Lower leg skin (tissue), 4 donors: Measurements from ENCODE around the gene OMP. TPM values are rescaled to one million over a fixed set of nuclear protein-coding genes. Genes with fewer than 3 reads are reported as not detected.

Source experiments
- DNase-seq, 2 donors: peaks; one replicate each; pipeline ENCODE4 v3.0.0-alpha.2; 2019; ENCODE audit warnings: low spot score in 2 of 2
- H3K4me3 ChIP-seq: fragments of 200-600 bp; sonication (generic); 2 replicates; pipeline ENCODE4 v1.5.1; 2017; ENCODE audit warnings: mild to moderate bottlenecking, low read depth; ENCODE audit not compliant: poor library complexity, severe bottlenecking
- POLR2A ChIP-seq, 2 donors: fragments of 450-650 bp; IDR thresholded peaks; one replicate each; pipeline ENCODE4 v1.6.1; 2016 to 2017; ENCODE audit warnings: antibody characterized with exemption in 2 of 2, mild to moderate bottlenecking in 1 of 2, moderate library complexity in 1 of 2
- WGBS, 2 donors: methylation state at CpG; one replicate each; pipeline ENCODE4 v1.1.5; 2018; 5-methylcytosine and 5-hydroxymethylcytosine counted together
- intact Hi-C: fragments of 100-400 bp; cut with DNase I; formaldehyde crosslinking; loops from one replicate; pipeline ENCODE4 v1.15.0; 2023; ENCODE audit warnings: low total_unique reads
- total RNA-seq, 4 donors: library from RNA; depleted of rRNA; stranded (reverse); fragments of >200 nt; gene quantifications; one replicate each; pipeline ENCODE4 v1.1.0, GENCODE V29; 2016
- TF ChIP-seq, protein P1 (sequence below), 3 donors: fragments of 450-650 bp; IDR thresholded peaks; one replicate each; pipeline ENCODE4 v1.5.1; 2016; ENCODE audit warnings: antibody characterized with exemption in 3 of 3, mild to moderate bottlenecking in 3 of 3, moderate library complexity in 2 of 3

The OMP gene
- total RNA-seq, 4 donors from 2014 or later: not detected

- TF ChIP-seq POLR2A (IDR thresholded peaks at IDR 0.05): no peak
- 70 to 74% methylated on average over 5 of the region's 5 CpGs for WGBS, 2 donors
- no peak overlapping the region for H3K4me3 ChIP-seq
- intact Hi-C loops: no loop called here
- peak in 1 of 2 donors; percentile 84 for DNase-seq
Observed at GRCh38 chr11:77074205-77074604, 28.4 kb upstream of the OMP start.

GRCh38 chr11:77074626-77075221, 27.9 kb upstream of the OMP start:
- DNase-seq: peak in 1 of 2 donors; percentile 75
- WGBS, 2 donors: 80 to 86% methylated on average over 15 of the region's 15 CpGs
- TF ChIP-seq, protein P1, sequence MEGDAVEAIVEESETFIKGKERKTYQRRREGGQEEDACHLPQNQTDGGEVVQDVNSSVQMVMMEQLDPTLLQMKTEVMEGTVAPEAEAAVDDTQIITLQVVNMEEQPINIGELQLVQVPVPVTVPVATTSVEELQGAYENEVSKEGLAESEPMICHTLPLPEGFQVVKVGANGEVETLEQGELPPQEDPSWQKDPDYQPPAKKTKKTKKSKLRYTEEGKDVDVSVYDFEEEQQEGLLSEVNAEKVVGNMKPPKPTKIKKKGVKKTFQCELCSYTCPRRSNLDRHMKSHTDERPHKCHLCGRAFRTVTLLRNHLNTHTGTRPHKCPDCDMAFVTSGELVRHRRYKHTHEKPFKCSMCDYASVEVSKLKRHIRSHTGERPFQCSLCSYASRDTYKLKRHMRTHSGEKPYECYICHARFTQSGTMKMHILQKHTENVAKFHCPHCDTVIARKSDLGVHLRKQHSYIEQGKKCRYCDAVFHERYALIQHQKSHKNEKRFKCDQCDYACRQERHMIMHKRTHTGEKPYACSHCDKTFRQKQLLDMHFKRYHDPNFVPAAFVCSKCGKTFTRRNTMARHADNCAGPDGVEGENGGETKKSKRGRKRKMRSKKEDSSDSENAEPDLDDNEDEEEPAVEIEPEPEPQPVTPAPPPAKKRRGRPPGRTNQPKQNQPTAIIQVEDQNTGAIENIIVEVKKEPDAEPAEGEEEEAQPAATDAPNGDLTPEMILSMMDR (IDR thresholded peaks at IDR 0.05): no peak
- TF ChIP-seq POLR2A (IDR thresholded peaks at IDR 0.05): no peak
- intact Hi-C loops: no loop called here
- no peak overlapping the region for H3K4me3 ChIP-seq

GRCh38 chr11:77075425-77075905, 27.2 kb upstream of the OMP start:
- TF ChIP-seq POLR2A (IDR thresholded peaks at IDR 0.05): no peak
- TF ChIP-seq, protein P1 (IDR thresholded peaks at IDR 0.05): no peak
- WGBS, 2 donors: 86 to 91% methylated on average over 5 of the region's 5 CpGs
- intact Hi-C loops: no loop called here
- DNase-seq: peak in 1 of 2 donors; percentile 5
- H3K4me3 ChIP-seq: no peak overlapping the region

- WGBS, 2 donors: 65 to 99% methylated on average over 2 of the region's 2 CpGs
- intact Hi-C loops: loop anchor here (10.0 kb wide), 1 partner anchor 275 kb away; no protein-coding TSS in a partner anchor
- no peak overlapping the region for H3K4me3 ChIP-seq
- no peak for DNase-seq
- TF ChIP-seq POLR2A (IDR thresholded peaks at IDR 0.05): no peak
- TF ChIP-seq, protein P1 (IDR thresholded peaks at IDR 0.05): no peak
Observed at GRCh38 chr11:77079666-77080065, 23.0 kb upstream of the OMP start.

DNA sequence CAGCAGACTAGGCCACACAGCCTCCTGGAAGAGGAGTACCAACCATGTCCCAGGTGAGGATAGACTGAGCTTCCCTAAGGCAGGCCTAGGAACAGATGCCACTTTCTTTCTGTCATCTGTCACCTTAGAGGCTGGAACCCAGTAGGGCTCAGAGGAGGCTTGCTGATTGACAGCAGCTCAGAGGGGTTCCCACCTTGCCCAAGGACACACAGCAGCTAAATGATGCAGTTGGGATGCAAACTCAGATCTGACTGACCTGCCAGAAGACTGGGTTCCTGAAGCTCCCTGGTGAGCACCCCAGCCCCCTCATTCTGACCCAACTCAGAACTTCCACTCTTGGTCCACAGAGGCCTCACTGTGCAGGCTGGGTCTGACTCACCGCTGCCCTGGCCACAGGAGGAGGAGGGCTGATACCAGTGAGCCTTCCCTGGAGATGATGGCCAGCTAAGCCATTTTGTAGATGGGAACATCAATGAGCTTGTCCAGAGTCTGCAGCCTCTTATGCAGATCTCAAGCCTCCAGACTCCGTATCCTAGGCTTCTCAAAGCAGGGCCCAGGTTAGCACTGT, 21.9 kb upstream of the OMP start:
- H3K4me3 ChIP-seq: no peak overlapping the region
- 83 to 100% methylated on average over 2 of the region's 2 CpGs for WGBS, 2 donors
- TF ChIP-seq, protein P1 (IDR thresholded peaks at IDR 0.05): no peak
- no peak for TF ChIP-seq POLR2A (IDR thresholded peaks at IDR 0.05)
- intact Hi-C loops: loop anchor here (10.0 kb wide), 1 partner anchor 276 kb away; no protein-coding TSS in a partner anchor
- peak in 1 of 2 donors; percentile 70 for DNase-seq

- DNase-seq: peak in 1 of 2 donors; percentile 64
- no peak for TF ChIP-seq POLR2A (IDR thresholded peaks at IDR 0.05)
- TF ChIP-seq, protein P1 (IDR thresholded peaks at IDR 0.05): no peak
- no peak overlapping the region for H3K4me3 ChIP-seq
- intact Hi-C loops: loop anchor here (10.0 kb wide), 1 partner anchor 277 kb away; no protein-coding TSS in a partner anchor
- WGBS, 2 donors: 88 to 95% methylated on average over 6 to 9 of the region's 9 CpGs
Observed at GRCh38 chr11:77081381-77081851, 21.2 kb upstream of the OMP start.
